ENCODE measurements around the gene ZNF268.

The ZNF268 gene

GRCh38 chr12:133202493-133203343, 21.4 kb downstream of the ZNF268 start:
- ATAC-seq (ENCODE audit: insufficient read depth, low read depth) = no peak
- no peak overlapping the region for H2AFZ ChIP-seq (ENCODE audit: low read depth, low read length)
- no peaks in the 10 kb centered on the region for H3K4me1 ChIP-seq (ENCODE audit: insufficient read depth, low read length)
- H3K4me2 ChIP-seq (ENCODE audit: insufficient read depth, low read length) = no peak overlapping the region
- 0 out of 4 replicates have a peak overlapping the region, but pooled peaks of 1 of the 2 experiments have one; percentile 0 for H3K4me3 ChIP-seq (ENCODE audit: low read depth in 1 of 2, low read length in 2 of 2)
- no peak overlapping the region for H3K27ac ChIP-seq (ENCODE audit: low read length)
- TF ChIP-seq EZH2 (IDR thresholded peaks at IDR 0.05; ENCODE audit: borderline replicate concordance, low read depth, low read length, severe bottlenecking) (no peak), CTCF (IDR thresholded peaks at IDR 0.05; ENCODE audit: borderline replicate concordance, extremely low read depth, low read length, poor library complexity, severe bottlenecking) (no peak)
- no peaks in the 10 kb centered on the region for H4K20me1 ChIP-seq (ENCODE audit: insufficient read depth, low read length)
- peaks cover 40% of the 10 kb centered on the region for H3K36me3 ChIP-seq (ENCODE audit: insufficient read depth, low read length)
- no peak overlapping the region for H3K9ac ChIP-seq (ENCODE audit: low read depth, low read length)
- H3K9me3 ChIP-seq (ENCODE audit: insufficient read depth, low read length, severe bottlenecking) = peaks cover 74% of the 10 kb centered on the region
- H3K27me3 ChIP-seq (ENCODE audit: insufficient read depth, low read length, poor library complexity) = no peaks in the 10 kb centered on the region
- no peaks in the 10 kb centered on the region for H3K79me2 ChIP-seq (ENCODE audit: insufficient read depth, low read length)
- DNase-seq = no peak

- H3K36me3 ChIP-seq (ENCODE audit: insufficient read depth, low read length) = peaks cover 40% of the 10 kb centered on the region
- no peaks in the 10 kb centered on the region for H4K20me1 ChIP-seq (ENCODE audit: insufficient read depth, low read length)
- no peak for TF ChIP-seq CTCF (IDR thresholded peaks at IDR 0.05; ENCODE audit: borderline replicate concordance, extremely low read depth, low read length, poor library complexity, severe bottlenecking)
- TF ChIP-seq EZH2 (IDR thresholded peaks at IDR 0.05; ENCODE audit: borderline replicate concordance, low read depth, low read length, severe bottlenecking) = no peak
- no peak overlapping the region for H3K27ac ChIP-seq (ENCODE audit: low read length)
- peaks cover 82% of the 10 kb centered on the region for H3K9me3 ChIP-seq (ENCODE audit: insufficient read depth, low read length, severe bottlenecking)
- no peaks in the 10 kb centered on the region for H3K79me2 ChIP-seq (ENCODE audit: insufficient read depth, low read length)
- ATAC-seq (ENCODE audit: insufficient read depth, low read depth) (no peak), DNase-seq (no peak)
- H3K4me1 ChIP-seq (ENCODE audit: insufficient read depth, low read length) = no peaks in the 10 kb centered on the region
- H3K4me2 ChIP-seq (ENCODE audit: insufficient read depth, low read length) = no peak overlapping the region
- H3K27me3 ChIP-seq (ENCODE audit: insufficient read depth, low read length, poor library complexity) = no peaks in the 10 kb centered on the region
- peak overlapping the region in 1 of 2 experiments; percentile 42; a peak in 2 of 4 replicates for H3K4me3 ChIP-seq (ENCODE audit: low read depth in 1 of 2, low read length in 2 of 2)
- H3K9ac ChIP-seq (ENCODE audit: low read depth, low read length) = no peak overlapping the region
- H2AFZ ChIP-seq (ENCODE audit: low read depth, low read length) = no peak overlapping the region
Observed at GRCh38 chr12:133203344-133204263, 22.3 kb downstream of the ZNF268 start.

GRCh38 chr12:133204264-133204603, 22.9 kb downstream of the ZNF268 start:
- Histone ChIP-seq H4K20me1 (ENCODE audit: insufficient read depth, low read length) (no peaks in the 10 kb centered on the region), H3K4me3 (ENCODE audit: low read depth in 1 of 2, low read length in 2 of 2) (peak overlapping the region in 1 of 2 experiments; percentile 42; a peak in 2 of 4 replicates), H2AFZ (ENCODE audit: low read depth, low read length) (no peak overlapping the region), H3K9me3 (ENCODE audit: insufficient read depth, low read length, severe bottlenecking) (peaks cover 87% of the 10 kb centered on the region), H3K36me3 (ENCODE audit: insufficient read depth, low read length) (peaks cover 40% of the 10 kb centered on the region), H3K27me3 (ENCODE audit: insufficient read depth, low read length, poor library complexity) (no peaks in the 10 kb centered on the region), H3K4me2 (ENCODE audit: insufficient read depth, low read length) (no peak overlapping the region), H3K9ac (ENCODE audit: low read depth, low read length) (no peak overlapping the region), H3K27ac (ENCODE audit: low read length) (no peak overlapping the region), H3K4me1 (ENCODE audit: insufficient read depth, low read length) (no peaks in the 10 kb centered on the region), H3K79me2 (ENCODE audit: insufficient read depth, low read length) (no peaks in the 10 kb centered on the region)
- no peak for ATAC-seq (ENCODE audit: insufficient read depth, low read depth)
- DNase-seq = no peak
- no peak for TF ChIP-seq CTCF (IDR thresholded peaks at IDR 0.05; ENCODE audit: borderline replicate concordance, extremely low read depth, low read length, poor library complexity, severe bottlenecking)

All from DND-41 (cell line).